Activated T-helper 1 cell treated with Interleukin-2 at 50 U/mL for 16 hours (primary cell): ENCODE results near the gene CDK6.

Source experiments
- DNase-seq: peaks from one replicate; pipeline ENCODE4 v3.0.0-alpha.2; 2020; ENCODE audit warnings: low read depth

The CDK6 gene

GRCh38 chr7:92826258-92826938, 10.0 kb downstream of the CDK6 start:
- no peak for DNase-seq

GRCh38 chr7:92824901-92825480, 11.4 kb downstream of the CDK6 start:
- no peak for DNase-seq

- no peak for DNase-seq
These were observed 11.9 kb downstream of the CDK6 start for GRCh38 chr7:92824450-92824849.

GRCh38 chr7:92823042-92823441, 13.3 kb downstream of the CDK6 start:
- no peak for DNase-seq

GRCh38 chr7:92820191-92820590, 16.2 kb downstream of the CDK6 start:
- no peak for DNase-seq

- DNase-seq, result no peak
These were observed 19.0 kb downstream of the CDK6 start for GRCh38 chr7:92817398-92817797.

- no peak for DNase-seq
These were observed 21.0 kb downstream of the CDK6 start for GRCh38 chr7:92815412-92815811.

- DNase-seq, result no peak
These were observed 22.9 kb downstream of the CDK6 start for GRCh38 chr7:92813390-92814024.

- no peak for DNase-seq
These were observed 25.2 kb downstream of the CDK6 start for GRCh38 chr7:92811158-92811557.

GRCh38 chr7:92809760-92810573, 26.4 kb downstream of the CDK6 start:
- peak; percentile 17 for DNase-seq

GRCh38 chr7:92809397-92809759, 27.0 kb downstream of the CDK6 start:
- DNase-seq, result no peak

- DNase-seq, result no peak
These were observed 27.7 kb downstream of the CDK6 start for GRCh38 chr7:92808635-92809034.

GRCh38 chr7:92808006-92808405, 28.4 kb downstream of the CDK6 start:
- DNase-seq, result no peak

- no peak for DNase-seq
These were observed 29.9 kb downstream of the CDK6 start for GRCh38 chr7:92806496-92806895.

GRCh38 chr7:92802406-92802805, 34.0 kb downstream of the CDK6 start:
- no peak for DNase-seq

- no peak for DNase-seq
These were observed 36.7 kb downstream of the CDK6 start for GRCh38 chr7:92799446-92800211.

- DNase-seq, result no peak
These were observed 37.7 kb downstream of the CDK6 start for GRCh38 chr7:92798517-92799249.

GRCh38 chr7:92797693-92798092, 38.7 kb downstream of the CDK6 start:
- DNase-seq, result no peak

GRCh38 chr7:92797284-92797683, 39.1 kb downstream of the CDK6 start:
- no peak for DNase-seq

GRCh38 chr7:92794831-92795230, 41.5 kb downstream of the CDK6 start:
- DNase-seq, result no peak

- no peak for DNase-seq
These were observed 42.0 kb downstream of the CDK6 start for GRCh38 chr7:92794391-92794790.
